Natural killer cell treated with Interleukin-12 subunit alpha and Interleukin-12 subunit beta and Interleukin-15 and Interleukin-18, amount 100 ng/mL, for 72 hours (primary cell): ENCODE results near the gene HNRNPAB. TPM values are rescaled to one million over a fixed set of nuclear protein-coding genes. Genes with fewer than 3 reads are reported as not detected.

ENCODE experiments used
- ATAC-seq, 2 donors: fragments of 150-1000 bp; cut with Tn5 transposase in 1 of 2; sonication (Bioruptor Pico), chemical (Tn5 transposase) in 1 of 2; 2 replicates each; pipeline ENCODE4 v1.10.0; 2021
- DNase-seq: peaks from one replicate; pipeline ENCODE4 v3.0.0; 2022; ENCODE audit warnings: low spot score
- H3K27ac Mint-ChIP-seq, 2 donors: 1 replicate in 1 of 2; 2 replicates in 1 of 2; pipeline ENCODE4 v1.8.0; 2022; ENCODE audit warnings: mixed read lengths in 2 of 2, mild to moderate bottlenecking in 1 of 2, moderate library complexity in 1 of 2
- H3K27me3 Mint-ChIP-seq, 2 donors: 1 replicate in 1 of 2; 2 replicates in 1 of 2; pipeline ENCODE4 v1.8.0; 2022; ENCODE audit warnings: mixed read lengths in 2 of 2
- H3K36me3 Mint-ChIP-seq: one replicate; pipeline ENCODE4 v1.8.0; 2022; ENCODE audit warnings: mixed read lengths
- H3K4me1 Mint-ChIP-seq, 2 donors: 1 replicate in 1 of 2; 2 replicates in 1 of 2; pipeline ENCODE4 v1.8.0; 2022; ENCODE audit warnings: low read depth in 2 of 2, mixed read lengths in 2 of 2, mild to moderate bottlenecking in 1 of 2
- H3K4me3 Mint-ChIP-seq: one replicate; pipeline ENCODE4 v1.8.0; 2022; ENCODE audit warnings: mixed read lengths
- H3K9me3 Mint-ChIP-seq: 2 replicates; pipeline ENCODE4 v1.8.0; 2022; ENCODE audit warnings: mixed read lengths
- total RNA-seq, 2 donors: library from RNA; stranded (reverse); gene quantifications; one replicate each; pipeline ENCODE4 v1.2.3, GENCODE V29; 2022

HNRNPAB gene
- total RNA-seq: 100 to 1,000 TPM; 314 to 481 TPM

DNA sequence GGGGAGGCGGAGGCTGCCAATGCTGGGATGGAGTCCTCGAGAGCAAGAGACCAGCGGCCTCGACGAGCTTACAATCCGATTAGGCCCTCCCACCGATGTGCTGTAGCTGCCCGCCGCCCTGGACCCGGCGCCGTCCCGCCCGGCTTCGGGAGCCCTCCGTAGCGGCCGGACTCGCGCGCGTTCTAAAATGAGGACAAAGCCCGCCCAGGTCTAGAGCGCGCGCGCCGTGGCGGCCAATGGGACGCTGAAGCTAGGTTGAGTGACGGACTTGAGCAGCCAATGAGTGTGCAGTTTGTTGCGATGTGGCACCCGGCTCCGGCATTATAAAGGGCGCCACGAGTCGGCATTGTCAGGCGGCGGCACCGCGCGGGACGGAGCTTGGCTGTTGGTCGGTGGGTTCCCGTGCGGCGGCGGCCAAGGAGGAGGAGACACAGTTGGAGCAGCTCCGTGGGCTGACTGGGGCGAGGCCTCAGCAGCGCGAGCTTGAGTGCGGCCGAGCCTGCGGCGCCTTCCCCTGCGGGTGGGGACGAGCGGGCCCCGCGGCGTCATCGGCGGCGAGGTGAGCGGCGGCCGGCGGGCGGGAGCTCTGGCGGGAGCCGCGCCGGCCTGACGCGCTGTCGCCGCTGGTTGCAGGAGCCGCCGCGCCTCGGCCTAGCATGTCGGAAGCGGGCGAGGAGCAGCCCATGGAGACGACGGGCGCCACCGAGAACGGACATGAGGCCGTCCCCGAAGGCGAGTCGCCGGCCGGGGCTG is at the start of gene HNRNPAB:
HNRNPAB (plus strand) TSS at position 352 of the 753 bp plus-strand sequence; CDS start at position 657, 305 bp downstream.
- ATAC-seq (peak; percentile 93 to 94), DNase-seq (peak; percentile 94)
- H3K36me3 Mint-ChIP-seq: peaks cover 28% of the 10 kb centered on the region
- peaks cover 34 to 37% of the 10 kb centered on the region in 2 donors for H3K4me1 Mint-ChIP-seq
- no peaks in the 10 kb centered on the region for H3K9me3 Mint-ChIP-seq
- H3K27me3 Mint-ChIP-seq: no peaks in the 10 kb centered on the region
- peak within 1 kb of the TSS; percentile 97 for H3K4me3 Mint-ChIP-seq
- H3K27ac Mint-ChIP-seq: peak within 1 kb of the TSS; percentile 96 to 99

DNA sequence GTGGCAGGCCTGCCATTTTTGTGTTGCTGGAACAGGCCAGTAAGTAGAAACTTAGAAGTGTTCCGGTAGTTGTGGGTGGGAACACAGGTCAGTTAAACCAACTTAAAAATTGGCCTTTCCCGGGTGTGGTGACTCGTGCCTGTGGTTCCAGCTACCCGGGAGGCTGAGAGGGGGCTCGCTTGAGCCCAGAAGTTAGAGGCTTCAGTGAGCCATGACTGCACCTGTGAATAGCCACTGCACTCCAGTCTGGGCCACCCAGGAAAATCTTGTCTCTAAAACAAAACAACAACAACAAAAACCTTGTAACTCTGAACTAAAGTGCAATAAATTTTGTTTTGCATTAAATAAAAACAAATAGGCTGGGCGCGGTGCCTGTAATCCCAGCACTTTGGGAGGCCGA is 49.3 kb upstream of the HNRNPAB start:
- peaks cover 4% of the 10 kb centered on the region for H3K36me3 Mint-ChIP-seq
- H3K9me3 Mint-ChIP-seq: no peaks in the 10 kb centered on the region
- peaks cover 25 to 31% of the 10 kb centered on the region in 2 donors for H3K4me1 Mint-ChIP-seq
- no peak overlapping the region for H3K27ac Mint-ChIP-seq
- H3K4me3 Mint-ChIP-seq: no peak overlapping the region
- H3K27me3 Mint-ChIP-seq: no peaks in the 10 kb centered on the region
- ATAC-seq: no peak
- DNase-seq: no peak

DNA sequence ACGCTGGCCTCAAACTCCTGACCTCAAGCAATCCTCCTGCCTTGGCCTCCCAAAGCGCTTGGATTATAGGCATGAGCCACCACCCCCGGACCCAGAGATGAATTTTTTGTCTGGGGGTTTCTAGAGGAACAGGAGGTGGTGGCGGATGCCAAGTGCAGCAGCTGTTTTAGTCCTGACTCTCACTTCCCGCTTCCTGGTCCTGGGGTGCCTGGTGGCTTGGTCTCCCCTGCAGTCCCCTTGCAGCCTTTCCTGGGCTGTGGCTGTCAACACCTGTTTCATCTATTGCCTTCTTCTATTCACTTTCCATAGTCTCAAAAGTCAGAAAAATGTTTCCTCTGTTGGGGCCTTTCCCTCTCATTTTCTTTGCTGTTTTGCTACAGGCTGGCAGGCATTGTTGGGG is 44.2 kb upstream of the HNRNPAB start:
- no peaks in the 10 kb centered on the region for H3K9me3 Mint-ChIP-seq
- DNase-seq (no peak), ATAC-seq (no peak)
- no peaks in the 10 kb centered on the region for H3K36me3 Mint-ChIP-seq
- H3K27ac Mint-ChIP-seq: no peak overlapping the region
- no peak overlapping the region for H3K4me3 Mint-ChIP-seq
- H3K4me1 Mint-ChIP-seq: peaks cover 3 to 7% of the 10 kb centered on the region in 2 donors
- H3K27me3 Mint-ChIP-seq: peaks cover 21 to 23% of the 10 kb centered on the region in 2 donors

DNA sequence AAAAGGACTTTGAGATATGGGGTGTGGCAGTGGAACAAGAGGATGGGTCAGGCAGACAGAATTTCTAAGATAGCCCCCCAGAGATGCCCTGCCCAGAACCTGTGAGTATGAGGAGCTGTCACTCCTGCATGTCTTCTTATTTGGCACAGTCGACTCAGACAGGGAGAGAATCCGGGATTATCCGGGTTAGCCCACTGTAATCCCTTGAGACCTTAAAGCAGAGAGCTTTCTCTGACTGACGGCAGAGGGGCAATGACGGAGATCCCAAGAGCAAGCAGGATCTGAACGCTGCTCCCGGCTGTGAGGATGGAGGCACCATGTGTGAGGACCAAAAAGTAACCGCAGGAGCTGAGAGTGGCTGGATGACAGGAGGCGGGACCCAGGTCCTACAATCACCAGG is 41.9 kb upstream of the HNRNPAB start:
- H3K4me3 Mint-ChIP-seq: no peak overlapping the region
- DNase-seq: no peak
- ATAC-seq: no peak
- no peak overlapping the region for H3K27ac Mint-ChIP-seq
- H3K9me3 Mint-ChIP-seq: no peaks in the 10 kb centered on the region
- H3K4me1 Mint-ChIP-seq: peaks cover 3 to 7% of the 10 kb centered on the region in 2 donors
- H3K36me3 Mint-ChIP-seq: no peaks in the 10 kb centered on the region
- H3K27me3 Mint-ChIP-seq: peaks cover 23% of the 10 kb centered on the region in 2 donors

DNA sequence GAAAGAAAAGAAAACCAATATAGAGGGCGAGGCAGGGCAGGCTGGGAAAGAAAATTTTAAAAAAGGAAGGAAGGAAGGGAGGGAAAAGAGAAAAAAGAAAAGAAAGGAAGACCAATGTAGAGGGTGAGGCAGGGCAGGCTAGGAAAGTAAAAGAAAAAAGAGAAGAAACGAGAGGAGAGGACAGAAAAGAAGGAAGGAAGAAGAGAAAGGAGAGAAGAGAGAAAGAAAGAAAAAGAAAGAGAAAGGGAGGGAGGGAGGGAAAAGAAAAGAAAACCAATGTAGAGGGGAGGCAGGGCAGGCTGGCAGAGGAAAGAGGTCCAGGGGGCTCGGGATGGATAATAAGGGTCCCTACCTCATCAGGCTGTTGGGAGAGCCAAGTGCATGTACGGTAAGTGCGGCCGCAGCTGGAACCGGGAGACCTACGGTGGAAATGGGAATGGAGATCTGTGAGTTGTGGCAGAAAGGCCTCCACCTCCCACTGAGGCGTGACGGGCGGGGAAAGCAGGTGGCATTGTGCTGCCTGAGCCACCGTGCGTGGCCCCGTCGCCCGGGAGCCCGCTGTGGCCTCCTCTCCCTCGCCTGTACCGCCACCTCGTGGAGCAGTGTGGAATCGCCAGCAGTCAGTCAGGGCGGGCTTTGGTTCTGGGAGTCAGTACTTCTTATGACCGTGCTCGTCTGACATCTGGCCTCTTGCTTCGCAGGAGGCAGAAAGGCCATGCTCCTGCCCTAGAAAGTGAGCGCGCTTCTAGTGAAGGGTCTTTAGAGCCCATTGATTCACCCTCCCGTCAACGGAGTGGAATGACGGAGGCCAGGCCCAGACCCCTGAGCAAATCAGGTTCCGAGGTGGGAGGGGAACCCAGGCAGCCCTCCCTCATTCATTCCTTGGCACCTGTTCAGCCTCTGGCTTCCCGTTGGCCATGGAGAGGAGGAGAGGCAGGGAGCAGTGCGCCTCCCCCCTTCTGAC is 40.3 kb upstream of the HNRNPAB start:
- no peaks in the 10 kb centered on the region for H3K9me3 Mint-ChIP-seq
- H3K4me1 Mint-ChIP-seq: peaks cover 3 to 7% of the 10 kb centered on the region in 2 donors
- peak; percentile 88 for DNase-seq
- H3K4me3 Mint-ChIP-seq: peak overlapping the region; percentile 1
- H3K27me3 Mint-ChIP-seq: peaks cover 23% of the 10 kb centered on the region in 2 donors
- no peaks in the 10 kb centered on the region for H3K36me3 Mint-ChIP-seq
- peak; percentile 95 to 96 for ATAC-seq
- H3K27ac Mint-ChIP-seq: no peak overlapping the region

DNA sequence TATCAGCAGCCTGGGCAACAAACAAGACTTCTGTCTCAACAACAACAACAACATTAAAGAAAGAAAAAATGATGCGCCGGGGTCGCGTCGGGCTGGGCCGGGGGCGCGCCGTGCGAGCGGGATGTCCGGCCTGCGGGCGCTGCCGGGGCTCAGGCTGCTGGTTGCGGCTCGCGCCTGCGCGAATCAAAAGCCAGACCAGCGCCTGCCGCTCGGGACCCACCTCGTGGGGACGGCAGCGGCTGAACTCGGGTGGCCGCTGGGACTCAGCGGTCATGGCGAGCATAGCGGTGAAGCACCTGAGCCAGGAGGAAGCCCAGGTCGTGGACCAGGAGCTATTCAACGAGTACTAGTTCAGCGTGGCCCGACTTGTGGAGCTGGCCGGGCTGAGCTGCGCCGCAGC is 38.8 kb upstream of the HNRNPAB start:
- no peak for ATAC-seq
- Mint-ChIP-seq H3K36me3 (no peaks in the 10 kb centered on the region), H3K4me1 (peaks cover 3 to 7% of the 10 kb centered on the region in 2 donors), H3K9me3 (no peaks in the 10 kb centered on the region), H3K27ac (no peak overlapping the region), H3K27me3 (peaks cover 26 to 30% of the 10 kb centered on the region in 2 donors), H3K4me3 (no peak overlapping the region)
- DNase-seq: no peak

DNA sequence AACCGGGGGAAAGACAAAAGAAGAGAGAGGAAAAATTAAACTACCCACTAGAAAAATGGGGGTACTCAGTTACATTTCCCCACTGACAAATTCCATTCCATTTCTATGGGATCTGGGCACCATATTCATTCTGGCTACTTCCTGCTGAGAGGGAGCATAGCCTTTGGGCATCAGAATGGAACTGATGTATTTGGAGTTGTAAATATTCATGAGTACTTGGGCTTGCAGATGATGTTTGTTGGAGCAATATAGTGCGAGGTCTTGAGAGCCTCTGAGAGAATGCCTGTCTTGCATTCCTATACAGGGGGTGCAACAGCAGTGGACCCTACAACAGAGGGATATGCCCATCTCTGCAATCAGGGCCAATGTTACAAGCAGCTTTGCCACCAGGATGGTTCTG is 33.9 kb upstream of the HNRNPAB start:
- Mint-ChIP-seq H3K36me3 (no peaks in the 10 kb centered on the region), H3K27ac (no peak overlapping the region), H3K27me3 (peaks cover 3 to 7% of the 10 kb centered on the region in 2 donors), H3K4me3 (no peak overlapping the region), H3K9me3 (no peaks in the 10 kb centered on the region), H3K4me1 (no peaks in the 10 kb centered on the region)
- DNase-seq (no peak), ATAC-seq (no peak)

DNA sequence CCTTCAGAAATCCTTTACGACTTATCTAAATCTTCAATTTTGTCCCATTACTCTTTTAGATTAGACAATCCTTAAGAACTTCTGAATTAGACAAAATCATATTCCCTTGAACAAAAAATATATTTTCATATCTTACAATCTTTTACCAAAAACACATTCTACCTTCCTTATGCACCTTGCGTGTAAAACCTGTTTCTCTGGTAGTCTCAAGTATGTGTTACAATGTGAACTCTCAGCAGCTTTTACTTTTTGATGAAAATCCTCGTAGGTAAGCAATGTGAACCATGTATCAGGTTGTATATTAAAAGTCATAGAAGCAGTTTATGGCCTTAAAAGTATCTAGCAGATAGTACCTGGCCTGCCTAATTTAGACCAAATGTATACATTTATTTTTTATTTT is 29.9 kb upstream of the HNRNPAB start:
- DNase-seq (no peak), ATAC-seq (no peak)
- Mint-ChIP-seq H3K4me1 (no peaks in the 10 kb centered on the region), H3K27me3 (peaks cover 6 to 10% of the 10 kb centered on the region in 2 donors), H3K9me3 (no peaks in the 10 kb centered on the region), H3K4me3 (no peak overlapping the region), H3K36me3 (no peaks in the 10 kb centered on the region), H3K27ac (no peak overlapping the region)

DNA sequence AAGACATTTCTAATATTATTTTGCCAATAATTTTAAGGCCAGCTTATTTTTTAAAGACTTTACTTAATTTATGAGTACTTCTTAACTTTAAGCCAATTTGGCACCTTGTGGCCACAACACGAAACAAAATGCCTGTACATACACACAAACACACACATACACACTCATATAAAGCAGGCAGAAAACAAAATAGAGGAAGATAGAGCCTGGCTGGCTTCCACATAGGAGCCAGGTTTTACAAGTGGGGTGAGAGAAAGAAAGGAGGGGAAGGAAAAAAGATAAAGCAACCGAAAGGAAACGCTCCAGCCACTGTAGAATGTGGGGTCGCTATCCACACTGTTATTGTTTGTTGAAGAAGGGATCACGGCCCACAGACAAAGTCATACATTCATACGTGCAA is 27.5 kb upstream of the HNRNPAB start:
- Mint-ChIP-seq H3K36me3 (no peaks in the 10 kb centered on the region), H3K4me3 (no peak overlapping the region), H3K27ac (no peak overlapping the region), H3K9me3 (no peaks in the 10 kb centered on the region), H3K4me1 (no peaks in the 10 kb centered on the region), H3K27me3 (peaks cover 8 to 15% of the 10 kb centered on the region in 2 donors)
- no peak for DNase-seq
- ATAC-seq: no peak

DNA sequence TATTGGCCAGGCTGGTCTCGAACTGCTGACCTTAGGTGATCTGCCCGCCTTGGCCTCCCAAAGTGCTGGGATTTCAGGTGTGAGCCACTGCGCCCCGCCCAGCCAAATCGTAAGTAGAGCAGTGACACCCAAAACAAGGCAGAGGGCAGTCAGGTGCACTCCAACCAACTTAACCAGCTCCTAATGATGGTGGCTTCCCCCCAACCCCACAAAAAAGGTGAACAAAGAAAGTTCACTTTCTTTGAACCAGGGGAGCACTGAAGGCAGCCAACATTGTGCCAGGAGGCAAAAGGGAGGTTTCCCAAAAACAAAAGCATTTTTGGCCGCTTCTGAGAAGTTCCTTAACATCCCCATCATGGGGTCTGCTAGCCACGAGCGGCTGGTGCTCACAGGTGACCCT is 26.8 kb upstream of the HNRNPAB start:
- no peak for DNase-seq
- peaks cover 10 to 15% of the 10 kb centered on the region in 2 donors for H3K27me3 Mint-ChIP-seq

DNA sequence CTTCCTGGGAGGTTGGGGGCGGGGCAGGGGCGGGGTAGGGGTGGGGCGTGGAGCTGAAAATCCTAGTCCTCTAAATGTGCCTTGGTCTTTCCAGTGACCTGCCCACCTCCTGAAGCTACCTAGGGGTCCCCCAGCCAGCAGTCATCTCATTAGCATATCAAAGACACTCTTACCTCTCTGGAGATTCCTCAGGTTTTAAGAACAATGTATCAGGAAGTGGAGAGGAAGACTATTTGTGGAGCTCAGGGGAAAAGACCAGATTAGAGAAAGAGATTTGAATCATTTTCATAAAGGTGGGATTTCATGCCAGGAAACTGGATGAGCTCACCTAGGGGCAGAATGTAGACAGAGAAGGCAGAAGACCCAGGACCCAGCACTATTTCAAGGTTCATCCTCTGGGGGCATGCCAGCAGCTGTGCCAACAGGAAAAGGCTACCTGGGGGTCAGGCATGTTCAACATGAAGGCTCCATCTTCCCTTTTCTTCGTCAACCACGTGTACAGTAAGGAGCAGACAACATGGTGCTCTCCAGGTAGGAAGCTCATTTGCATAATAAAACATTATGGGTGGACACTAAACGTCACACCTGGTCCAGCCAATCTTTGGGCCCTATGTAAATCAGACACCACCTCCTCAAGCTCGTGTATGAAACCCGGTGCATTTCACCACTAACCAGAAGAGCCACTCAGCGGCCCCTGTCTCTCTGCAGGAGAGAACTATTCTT is 24.0 kb upstream of the HNRNPAB start:
- no peak overlapping the region for H3K27ac Mint-ChIP-seq
- H3K27me3 Mint-ChIP-seq: peaks cover 10 to 15% of the 10 kb centered on the region in 2 donors
- no peak for ATAC-seq
- H3K36me3 Mint-ChIP-seq: no peaks in the 10 kb centered on the region
- no peak overlapping the region for H3K4me3 Mint-ChIP-seq
- H3K9me3 Mint-ChIP-seq: no peaks in the 10 kb centered on the region
- DNase-seq: no peak
- H3K4me1 Mint-ChIP-seq: peaks cover 0 to 6% of the 10 kb centered on the region in 2 donors

More for the DNA sequence above, 26.8 kb upstream of the HNRNPAB start:
- Mint-ChIP-seq H3K4me3 (no peak overlapping the region), H3K4me1 (peaks cover 0 to 5% of the 10 kb centered on the region in 2 donors), H3K27ac (no peak overlapping the region), H3K36me3 (no peaks in the 10 kb centered on the region), H3K9me3 (no peaks in the 10 kb centered on the region)
- no peak for ATAC-seq

DNA sequence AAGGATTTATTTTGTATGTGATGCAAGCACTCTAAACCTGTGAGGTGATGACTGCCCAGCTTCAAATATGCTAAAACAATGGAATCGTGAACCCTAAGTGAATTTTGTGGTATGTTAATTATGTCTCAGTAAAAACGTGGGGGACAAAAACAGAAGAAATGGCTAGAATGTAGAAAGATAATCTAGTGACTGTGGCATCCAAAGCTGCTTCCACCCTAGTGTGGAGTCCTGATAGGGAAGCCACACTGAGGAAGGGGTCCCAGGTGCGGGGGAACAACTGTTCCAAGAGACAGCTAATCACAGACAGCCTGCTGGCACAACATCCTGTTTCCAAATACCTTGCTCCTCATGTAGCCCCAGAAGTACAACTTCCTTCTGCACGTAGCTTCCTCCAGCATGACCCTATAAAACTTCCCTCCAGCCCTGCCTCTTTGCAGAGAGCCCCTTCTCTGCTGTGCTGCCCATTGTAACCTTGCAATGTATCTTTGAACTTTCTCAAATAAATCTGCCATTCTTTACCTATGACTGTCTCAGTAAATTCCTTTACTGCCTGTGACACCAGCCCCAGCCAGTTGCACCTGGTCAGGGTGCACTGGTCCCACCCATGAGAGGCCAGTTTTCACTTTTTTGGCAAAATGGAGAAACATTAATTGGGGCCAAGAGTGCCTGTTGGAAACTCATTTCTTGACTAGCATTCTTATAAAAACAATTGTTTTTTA is 22.0 kb upstream of the HNRNPAB start:
- no peak overlapping the region for H3K27ac Mint-ChIP-seq
- no peak overlapping the region for H3K4me3 Mint-ChIP-seq
- peaks cover 0 to 6% of the 10 kb centered on the region in 2 donors for H3K4me1 Mint-ChIP-seq
- no peaks in the 10 kb centered on the region for H3K9me3 Mint-ChIP-seq
- peaks cover 8 to 15% of the 10 kb centered on the region in 2 donors for H3K27me3 Mint-ChIP-seq
- no peak for ATAC-seq
- DNase-seq: no peak
- no peaks in the 10 kb centered on the region for H3K36me3 Mint-ChIP-seq

DNA sequence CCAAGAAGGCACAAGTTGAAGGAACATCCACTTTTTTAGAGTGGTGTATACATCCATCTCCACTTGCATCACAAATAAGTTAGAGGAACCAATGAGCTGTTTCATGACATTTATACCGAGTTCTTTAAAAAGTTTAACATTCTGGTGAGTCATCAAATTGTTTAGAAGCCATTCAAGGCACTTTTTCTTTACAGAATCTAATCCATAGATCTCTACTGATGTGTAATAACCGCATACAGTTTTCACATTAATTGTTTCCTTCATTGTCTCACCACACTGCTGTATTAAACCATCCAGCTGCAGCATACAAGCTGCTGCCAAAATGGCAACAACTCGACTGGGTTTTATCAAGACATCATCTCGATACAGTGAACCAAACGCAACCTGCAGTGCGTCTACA is 17.9 kb upstream of the HNRNPAB start:
- Mint-ChIP-seq H3K4me1 (peaks cover 0 to 6% of the 10 kb centered on the region in 2 donors), H3K4me3 (no peak overlapping the region), H3K36me3 (no peaks in the 10 kb centered on the region), H3K27ac (no peak overlapping the region), H3K27me3 (peaks cover 0 to 2% of the 10 kb centered on the region in 2 donors), H3K9me3 (no peaks in the 10 kb centered on the region)
- ATAC-seq: no peak
- no peak for DNase-seq
